GM21737 (cell line): Measurements from ENCODE around the gene METTL2A.
"Not testable (repeated sequence)": the region's sequence is repeated elsewhere in the genome, so short reads cannot be mapped to it uniquely, and the experiment has no call there.

Experiments
- ATAC-seq: cut with Tn5 transposase; IDR thresholded peaks from one replicate; pipeline ENCODE4 v1.9.1; 2021; ENCODE audit warnings: mild to moderate bottlenecking, moderate library complexity; ENCODE audit not compliant: unreplicated experiment

METTL2A gene

DNA sequence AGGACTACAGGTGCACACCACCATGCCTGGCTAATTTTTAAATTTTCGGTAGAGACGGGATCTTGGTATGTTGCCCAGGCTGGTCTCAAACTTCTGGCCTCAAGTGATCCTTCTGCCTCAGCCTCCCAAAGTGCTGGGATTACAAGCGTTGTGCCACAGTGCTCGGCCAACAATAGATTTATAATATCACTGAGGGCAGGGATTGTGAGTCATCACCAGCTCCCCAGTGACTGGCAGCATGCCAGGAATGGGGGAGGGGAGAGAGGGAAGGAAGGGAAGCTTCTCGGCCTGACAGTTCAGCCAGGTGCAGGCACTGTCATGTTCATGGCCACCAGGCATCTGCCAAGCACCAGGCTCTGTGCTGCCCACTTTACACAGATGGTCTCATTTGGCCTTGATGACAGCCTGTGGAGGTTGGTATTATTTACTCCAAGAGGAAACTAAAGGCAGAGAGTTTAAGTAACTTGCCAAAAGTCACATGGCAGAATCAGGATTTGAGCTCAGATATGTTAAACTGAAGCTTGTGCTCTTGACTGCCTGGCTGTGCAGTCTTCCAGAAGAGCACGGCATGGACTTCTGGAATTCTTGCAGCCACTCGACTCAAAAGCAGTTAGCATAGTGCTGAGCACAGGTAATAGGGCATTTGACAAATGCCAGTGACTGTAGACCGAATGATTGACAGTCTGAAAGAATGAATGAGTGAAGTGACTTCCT, 47.1 kb downstream of the METTL2A start:
- not testable (repeated sequence) for ATAC-seq

GRCh38 chr17:62471380-62471880, 47.7 kb downstream of the METTL2A start:
- ATAC-seq, result not testable (repeated sequence)

DNA sequence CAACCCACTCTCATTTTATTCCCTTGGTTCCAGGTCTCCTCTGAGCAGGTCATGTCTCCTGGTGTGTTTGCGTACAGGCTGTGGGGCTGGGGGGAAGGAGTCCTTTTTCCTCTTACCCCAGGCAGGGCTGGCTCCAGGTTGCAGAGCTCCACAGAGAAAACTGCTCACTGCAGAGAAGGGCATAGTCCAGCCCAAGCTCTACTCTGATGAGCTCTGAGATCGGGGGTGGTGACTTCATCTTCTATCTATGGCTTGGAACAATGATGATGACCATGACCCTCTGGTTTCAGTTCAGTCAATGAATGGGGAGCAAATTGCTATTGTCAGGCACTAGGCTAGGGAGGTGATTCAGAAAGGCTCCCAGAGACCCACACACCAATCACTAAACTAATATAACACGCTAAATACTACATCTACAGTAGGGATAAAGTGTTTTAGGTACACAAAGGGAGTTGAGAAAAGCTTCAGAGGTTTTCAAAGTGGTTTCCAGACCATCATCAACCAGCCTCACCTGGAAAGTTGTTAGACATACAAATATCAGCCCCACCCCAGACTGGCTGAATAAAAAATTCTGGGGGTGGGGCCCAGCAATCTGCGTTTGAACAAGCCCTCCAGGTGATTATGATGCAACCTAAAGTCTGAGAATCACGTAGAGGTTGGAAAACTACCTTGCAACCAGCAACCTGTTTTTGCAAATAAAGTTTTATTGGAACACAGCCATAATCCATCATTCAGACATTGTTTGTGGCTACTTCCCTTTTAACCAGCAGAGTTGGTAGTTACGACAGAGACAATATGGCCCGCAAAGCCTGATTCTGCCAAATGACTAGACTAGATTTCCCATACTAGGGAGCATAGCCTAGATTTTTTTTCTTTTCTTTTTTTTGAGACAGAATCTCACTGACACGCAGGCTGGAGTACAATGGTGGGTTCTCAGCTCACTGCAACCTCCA, 49.6 kb downstream of the METTL2A start:
- not testable (repeated sequence) for ATAC-seq

DNA sequence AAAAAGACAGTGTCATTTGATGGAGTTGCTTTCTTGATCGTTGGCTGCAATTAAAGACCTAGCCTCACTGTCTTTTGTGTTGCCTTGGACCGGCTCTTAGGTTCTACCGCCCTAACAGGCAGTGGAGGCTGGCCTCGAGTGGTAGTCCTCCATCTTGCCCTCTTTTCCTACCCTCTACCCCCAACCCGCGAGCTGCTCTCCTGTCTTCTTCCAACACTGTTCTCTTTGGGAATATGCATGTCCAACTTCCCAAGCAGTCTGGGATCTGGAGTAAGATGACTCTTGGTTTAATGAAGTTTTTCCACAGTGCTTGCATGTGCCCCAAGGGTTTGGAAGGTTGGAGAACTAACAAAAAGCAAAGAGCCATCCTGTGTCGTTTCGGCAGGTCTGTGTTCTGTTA, 53.4 kb downstream of the METTL2A start:
- not testable (repeated sequence) for ATAC-seq

GRCh38 chr17:62477718-62478408, 54.2 kb downstream of the METTL2A start:
- ATAC-seq, result peak; percentile 31

GRCh38 chr17:62478424-62478879, 54.8 kb downstream of the METTL2A start, which contains the start of gene TLK2:
TLK2 (plus strand) TSS chr17:62478825; CDS start chr17:62481126, 2,301 bp downstream.
- ATAC-seq, result peak; percentile 76

DNA sequence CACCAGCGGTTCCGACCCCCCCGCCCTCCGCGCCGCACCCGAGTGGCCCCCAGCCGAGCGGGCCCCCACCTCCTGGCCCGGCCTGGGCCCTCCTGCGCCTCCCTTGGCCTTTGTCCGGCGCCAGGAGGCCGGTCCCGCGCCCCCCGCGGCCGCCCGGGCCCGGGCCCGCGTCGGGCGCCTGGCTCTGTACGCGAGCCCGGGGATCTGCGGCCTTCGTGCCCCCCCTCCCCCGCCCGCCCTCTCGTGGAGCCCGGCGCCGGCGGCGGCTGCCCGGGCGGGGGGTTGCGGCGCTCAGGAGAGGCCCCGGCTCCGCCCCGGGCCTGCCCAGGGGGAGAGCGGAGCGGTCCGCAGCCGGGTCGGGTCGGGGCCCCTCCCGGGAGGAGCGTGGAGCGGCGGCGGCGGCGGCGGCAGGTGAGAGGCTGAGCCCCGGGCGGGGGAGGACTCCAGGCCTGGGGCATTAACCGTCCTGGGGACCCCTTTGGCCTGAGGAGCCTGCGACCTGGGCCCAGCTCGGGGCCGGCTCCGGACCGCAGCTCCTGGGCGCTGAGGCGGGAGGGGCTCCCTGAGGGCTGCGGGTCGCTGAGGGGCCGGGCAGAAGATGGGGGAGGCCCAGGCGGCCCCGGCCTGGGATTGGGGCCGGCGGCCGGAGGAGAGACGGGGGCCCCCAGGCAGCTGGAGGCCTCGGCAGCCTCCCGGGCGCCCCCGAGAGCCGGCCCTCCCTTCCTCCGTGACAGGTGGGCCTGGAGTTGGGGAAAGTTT, 55.4 kb downstream of the METTL2A start:
- peak; percentile 28 for ATAC-seq

DNA sequence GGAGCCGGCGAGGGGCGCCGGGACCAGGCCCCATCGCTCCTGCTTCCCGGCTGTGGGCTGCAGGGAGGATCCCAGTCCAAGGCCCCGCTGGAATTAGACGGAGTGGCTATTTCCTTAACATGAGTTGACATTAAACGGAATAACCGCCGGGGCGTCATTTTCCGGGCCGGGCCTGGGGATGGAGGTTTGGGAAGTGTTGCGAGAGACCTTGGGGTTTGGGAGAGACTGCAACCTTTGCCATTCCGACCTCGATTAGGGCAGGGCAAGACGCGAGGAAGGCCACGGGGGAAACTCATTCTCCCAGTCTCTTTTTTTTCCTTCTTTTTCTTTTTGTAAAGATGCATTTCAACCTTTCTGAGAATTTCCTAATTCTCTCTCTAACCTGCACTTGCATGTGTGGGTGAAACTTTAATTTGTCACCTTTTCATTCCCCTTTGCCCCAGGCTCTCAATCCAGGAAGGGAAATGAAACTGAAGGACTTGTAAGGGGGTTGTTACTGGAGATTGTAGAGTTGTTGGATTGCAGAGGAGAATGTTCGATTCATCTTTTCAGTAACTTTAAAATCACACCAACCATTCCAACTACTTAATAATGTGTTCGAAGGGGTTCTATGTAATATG, 56.1 kb downstream of the METTL2A start:
- ATAC-seq, result not testable (repeated sequence)

DNA sequence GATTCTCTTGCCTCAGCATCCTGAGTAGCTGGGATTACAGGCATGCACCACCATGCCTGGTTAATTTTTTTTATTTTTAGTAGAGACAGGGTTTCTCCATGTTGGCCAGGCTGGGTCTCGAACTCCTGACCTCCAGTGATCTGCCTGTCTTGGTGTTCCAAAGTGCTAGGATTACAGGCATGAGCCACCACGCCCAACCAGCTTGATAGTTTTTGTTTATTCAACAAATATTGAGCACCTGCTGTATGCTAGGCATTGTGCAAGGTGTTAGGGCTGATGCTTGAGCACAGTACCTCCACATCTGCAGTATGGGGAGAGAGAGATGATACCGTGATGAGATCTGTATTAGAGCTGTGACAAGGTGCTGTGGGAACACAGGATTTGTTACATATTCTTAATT, 58.9 kb downstream of the METTL2A start:
- ATAC-seq, result not testable (repeated sequence)

DNA sequence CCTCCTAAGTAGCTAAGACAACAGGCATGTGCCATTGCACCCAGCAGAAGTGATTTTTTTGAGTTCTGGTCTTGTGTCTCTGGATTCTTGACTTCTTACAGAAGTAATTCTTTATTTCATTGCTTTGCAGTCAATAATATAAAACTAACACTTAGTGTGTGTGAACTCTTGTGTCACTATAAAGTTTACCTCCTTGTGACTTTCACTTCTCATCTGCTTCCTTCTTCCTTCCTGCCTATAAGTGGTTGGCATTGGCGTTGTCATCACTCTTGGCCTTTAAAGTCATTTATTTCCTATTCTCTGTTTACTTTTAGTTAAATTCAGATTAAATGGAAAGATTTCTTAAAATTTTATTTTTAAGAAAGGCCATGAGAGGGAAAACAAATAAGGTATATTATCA, 67.3 kb downstream of the METTL2A start:
- not testable (repeated sequence) for ATAC-seq

- not testable (repeated sequence) for ATAC-seq
These were observed 69.5 kb downstream of the METTL2A start for GRCh38 chr17:62493049-62493655.

GRCh38 chr17:62494073-62494472, 70.4 kb downstream of the METTL2A start:
- ATAC-seq, result not testable (repeated sequence)

GRCh38 chr17:62496344-62496743, 72.6 kb downstream of the METTL2A start:
- not testable (repeated sequence) for ATAC-seq

DNA sequence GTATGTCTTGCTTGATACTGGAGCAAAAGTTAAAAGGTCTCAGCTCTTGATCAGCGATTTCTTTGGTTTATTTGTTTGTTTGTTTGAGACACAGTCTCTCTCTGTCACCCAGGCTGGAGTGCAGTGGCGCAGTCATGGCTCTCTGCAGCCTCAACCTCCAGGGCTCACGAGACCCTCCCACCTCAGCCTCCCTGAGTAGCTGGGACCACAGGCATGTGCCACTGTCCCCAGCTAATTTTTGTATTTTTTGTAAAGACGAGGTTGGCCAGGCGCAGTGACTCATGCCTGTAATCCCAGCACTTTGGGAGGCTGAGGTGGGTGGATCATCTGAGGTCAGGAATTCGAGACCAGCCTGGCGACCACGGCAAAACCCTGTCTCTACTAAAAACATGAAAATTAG, 75.1 kb downstream of the METTL2A start:
- not testable (repeated sequence) for ATAC-seq
